Measurements from ENCODE around the gene GRN. TPM values are rescaled to one million over a fixed set of nuclear protein-coding genes. Genes with fewer than 3 reads are reported as not detected.
A peak's percentile ranks its signal among the peaks of the same experiment; 100 is the strongest.

The GRN gene
- total and polyA plus RNA-seq, 2 of the 13 experiments (the other 11 are each of a cell fraction or from before 2014, with no cell fraction given): 86.6 to 143 TPM

- no peak for TF ChIP-seq SUZ12 (IDR thresholded peaks at IDR 0.05; ENCODE audit: low read depth, low read length)
- TF ChIP-seq ZBTB43 (CRISPR knock-in tag; conservative IDR thresholded peaks at IDR 0.05): no peak
- TF ChIP-seq HCFC1 (IDR thresholded peaks at IDR 0.05; ENCODE audit: low read depth, low read length): no peak
- TF ChIP-seq RBM22 (optimal IDR thresholded peaks at IDR 0.05; ENCODE audit: low read length): no peak
- peak; percentile 75 for TF ChIP-seq PTBP1 (IDR thresholded peaks at IDR 0.05; ENCODE audit: low read depth, low read length, poor library complexity, severe bottlenecking)
- TF ChIP-seq ZC3H13 (CRISPR knock-in tag; IDR thresholded peaks at IDR 0.05): no peak
- TF ChIP-seq DNMT3B (CRISPR knock-in tag; conservative IDR thresholded peaks at IDR 0.05): no peak
- TF ChIP-seq NFIC (IDR thresholded peaks at IDR 0.05; ENCODE audit: low read length): no peak
- peak; percentile 32 for TF ChIP-seq HNF4A (CRISPR knock-in tag; IDR thresholded peaks at IDR 0.05)
- no peak for TF ChIP-seq STAT5B (CRISPR knock-in tag; IDR thresholded peaks at IDR 0.05)
- TF ChIP-seq KLF16 (CRISPR knock-in tag; IDR thresholded peaks at IDR 0.05): 0 out of 4 replicates have a peak, but pooled peaks of 1 of the 2 experiments have one; percentile 21
- peak in 1 of 2 experiments; percentile 48; a peak in 2 of 4 replicates for TF ChIP-seq POLR2A (IDR thresholded peaks at IDR 0.05; ENCODE audit: insufficient read depth in 1 of 2, low read depth in 2 of 2, low read length in 2 of 2)
- TF ChIP-seq, protein P1, sequence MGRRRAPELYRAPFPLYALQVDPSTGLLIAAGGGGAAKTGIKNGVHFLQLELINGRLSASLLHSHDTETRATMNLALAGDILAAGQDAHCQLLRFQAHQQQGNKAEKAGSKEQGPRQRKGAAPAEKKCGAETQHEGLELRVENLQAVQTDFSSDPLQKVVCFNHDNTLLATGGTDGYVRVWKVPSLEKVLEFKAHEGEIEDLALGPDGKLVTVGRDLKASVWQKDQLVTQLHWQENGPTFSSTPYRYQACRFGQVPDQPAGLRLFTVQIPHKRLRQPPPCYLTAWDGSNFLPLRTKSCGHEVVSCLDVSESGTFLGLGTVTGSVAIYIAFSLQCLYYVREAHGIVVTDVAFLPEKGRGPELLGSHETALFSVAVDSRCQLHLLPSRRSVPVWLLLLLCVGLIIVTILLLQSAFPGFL (CRISPR knock-in tag; IDR thresholded peaks at IDR 0.05): no peak
- TF ChIP-seq ZNF562 (CRISPR knock-in tag; IDR thresholded peaks at IDR 0.05; ENCODE audit: borderline replicate concordance): no peak
- TF ChIP-seq ZNF235 (CRISPR knock-in tag; IDR thresholded peaks at IDR 0.05; ENCODE audit: borderline replicate concordance): no peak
- peak; percentile 27; the same call in 1 of the 2 replicates for TF ChIP-seq MAX (IDR thresholded peaks at IDR 0.05)
- 0 out of 2 replicates have a peak, but pooled peaks have one; percentile 25 for TF ChIP-seq TFDP2 (CRISPR knock-in tag; IDR thresholded peaks at IDR 0.05)
- TF ChIP-seq GPN1 (CRISPR knock-in tag; IDR thresholded peaks at IDR 0.05; ENCODE audit: borderline replicate concordance): no peak
- TF ChIP-seq ATF7 (IDR thresholded peaks at IDR 0.05): no peak
- TF ChIP-seq ATF7 (CRISPR knock-in tag; IDR thresholded peaks at IDR 0.05): no peak
- TF ChIP-seq, protein P2, sequence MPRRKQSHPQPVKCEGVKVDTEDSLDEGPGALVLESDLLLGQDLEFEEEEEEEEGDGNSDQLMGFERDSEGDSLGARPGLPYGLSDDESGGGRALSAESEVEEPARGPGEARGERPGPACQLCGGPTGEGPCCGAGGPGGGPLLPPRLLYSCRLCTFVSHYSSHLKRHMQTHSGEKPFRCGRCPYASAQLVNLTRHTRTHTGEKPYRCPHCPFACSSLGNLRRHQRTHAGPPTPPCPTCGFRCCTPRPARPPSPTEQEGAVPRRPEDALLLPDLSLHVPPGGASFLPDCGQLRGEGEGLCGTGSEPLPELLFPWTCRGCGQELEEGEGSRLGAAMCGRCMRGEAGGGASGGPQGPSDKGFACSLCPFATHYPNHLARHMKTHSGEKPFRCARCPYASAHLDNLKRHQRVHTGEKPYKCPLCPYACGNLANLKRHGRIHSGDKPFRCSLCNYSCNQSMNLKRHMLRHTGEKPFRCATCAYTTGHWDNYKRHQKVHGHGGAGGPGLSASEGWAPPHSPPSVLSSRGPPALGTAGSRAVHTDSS (CRISPR knock-in tag; conservative IDR thresholded peaks at IDR 0.05): no peak
- no peak for TF ChIP-seq SATB2 (CRISPR knock-in tag; IDR thresholded peaks at IDR 0.05)
- TF ChIP-seq, protein P3, sequence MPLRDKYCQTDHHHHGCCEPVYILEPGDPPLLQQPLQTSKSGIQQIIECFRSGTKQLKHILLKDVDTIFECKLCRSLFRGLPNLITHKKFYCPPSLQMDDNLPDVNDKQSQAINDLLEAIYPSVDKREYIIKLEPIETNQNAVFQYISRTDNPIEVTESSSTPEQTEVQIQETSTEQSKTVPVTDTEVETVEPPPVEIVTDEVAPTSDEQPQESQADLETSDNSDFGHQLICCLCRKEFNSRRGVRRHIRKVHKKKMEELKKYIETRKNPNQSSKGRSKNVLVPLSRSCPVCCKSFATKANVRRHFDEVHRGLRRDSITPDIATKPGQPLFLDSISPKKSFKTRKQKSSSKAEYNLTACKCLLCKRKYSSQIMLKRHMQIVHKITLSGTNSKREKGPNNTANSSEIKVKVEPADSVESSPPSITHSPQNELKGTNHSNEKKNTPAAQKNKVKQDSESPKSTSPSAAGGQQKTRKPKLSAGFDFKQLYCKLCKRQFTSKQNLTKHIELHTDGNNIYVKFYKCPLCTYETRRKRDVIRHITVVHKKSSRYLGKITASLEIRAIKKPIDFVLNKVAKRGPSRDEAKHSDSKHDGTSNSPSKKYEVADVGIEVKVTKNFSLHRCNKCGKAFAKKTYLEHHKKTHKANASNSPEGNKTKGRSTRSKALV (CRISPR knock-in tag; IDR thresholded peaks at IDR 0.05): 0 out of 2 replicates have a peak, but pooled peaks have one; percentile 17
- no peak for TF ChIP-seq NFRKB (IDR thresholded peaks at IDR 0.05)
Measured at GRCh38 chr17:44385287-44386181, 40.4 kb downstream of the GRN start (continued).
